RKO (cell line): ENCODE measurements around the gene TMPRSS6.

ENCODE experiments used
- DNase-seq: peaks from one replicate; pipeline ENCODE4 v3.0.0-alpha.2; 2016; ENCODE audit warnings: low spot score

TMPRSS6 gene

DNA sequence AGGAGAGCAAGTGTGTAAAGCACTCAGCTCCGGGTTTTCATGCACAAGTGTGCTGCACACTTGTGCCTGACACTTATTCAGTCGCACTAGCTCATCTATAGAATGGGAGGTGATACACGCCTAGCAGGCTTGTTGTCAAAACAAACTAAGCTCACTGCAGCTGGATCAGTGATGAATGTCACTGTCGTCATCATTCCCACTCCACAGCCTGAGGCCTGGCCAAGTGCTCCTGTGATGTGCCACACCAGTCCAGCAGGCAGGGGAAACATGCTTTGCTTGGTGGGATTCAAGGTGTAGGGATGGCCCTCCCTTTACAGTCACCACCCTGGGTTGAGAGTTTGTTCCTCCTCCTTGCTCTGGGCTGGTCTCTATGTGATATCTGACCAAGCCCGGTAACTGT lies 83.2 kb downstream of the TMPRSS6 start:
- no peak for DNase-seq

DNA sequence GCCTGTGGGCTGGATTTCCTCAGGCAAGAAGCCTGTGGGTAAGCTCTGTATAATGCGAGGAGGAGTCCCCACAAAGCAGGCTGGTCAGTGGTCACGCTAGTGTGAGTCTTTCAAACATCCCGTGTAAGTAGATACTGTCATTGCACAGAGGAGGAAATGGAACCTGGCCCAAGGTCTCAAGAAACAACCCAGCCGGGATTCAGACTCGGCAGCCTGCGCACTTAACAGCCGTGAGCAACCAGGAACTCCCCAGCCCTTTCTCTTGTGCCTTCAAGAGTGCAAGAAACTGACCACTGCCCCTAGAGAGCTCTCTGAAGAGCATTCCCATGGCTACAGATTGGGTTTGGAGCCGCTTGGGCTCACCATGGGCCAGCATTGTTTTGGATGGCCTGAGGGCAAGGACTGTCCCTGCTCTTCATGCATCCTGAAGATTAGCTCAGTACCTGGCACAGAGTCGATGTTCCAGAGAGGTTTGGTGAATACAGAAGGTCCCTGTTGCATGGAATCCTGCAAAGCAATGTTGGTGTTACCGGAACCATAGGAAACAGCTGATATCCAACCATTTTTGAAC lies 83.9 kb downstream of the TMPRSS6 start:
- DNase-seq, result no peak

DNA sequence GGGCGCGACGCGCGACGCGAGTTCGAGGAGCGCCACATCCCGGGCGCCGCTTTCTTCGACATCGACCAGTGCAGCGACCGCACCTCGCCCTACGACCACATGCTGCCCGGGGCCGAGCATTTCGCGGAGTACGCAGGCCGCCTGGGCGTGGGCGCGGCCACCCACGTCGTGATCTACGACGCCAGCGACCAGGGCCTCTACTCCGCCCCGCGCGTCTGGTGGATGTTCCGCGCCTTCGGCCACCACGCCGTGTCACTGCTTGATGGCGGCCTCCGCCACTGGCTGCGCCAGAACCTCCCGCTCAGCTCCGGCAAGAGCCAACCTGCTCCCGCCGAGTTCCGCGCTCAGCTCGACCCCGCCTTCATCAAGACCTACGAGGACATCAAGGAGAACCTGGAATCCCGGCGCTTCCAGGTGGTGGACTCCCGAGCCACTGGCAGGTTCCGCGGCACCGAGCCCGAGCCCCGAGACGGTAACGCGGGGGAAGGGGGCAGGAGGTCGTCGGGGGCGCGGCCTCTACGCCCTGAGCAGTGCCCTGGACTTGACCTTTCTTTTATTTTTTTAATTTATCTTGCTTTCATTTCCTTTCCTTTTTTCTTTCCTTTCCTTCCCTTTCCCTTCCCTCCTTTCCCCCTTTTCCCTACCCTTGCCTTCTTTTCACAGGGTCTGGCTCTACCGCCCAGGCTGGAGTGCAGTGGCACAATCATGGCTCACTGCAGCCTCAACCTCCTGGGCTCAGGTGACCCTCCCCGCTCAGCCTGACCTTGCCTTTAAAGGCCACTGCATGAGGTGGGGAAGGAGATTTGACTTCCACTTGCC lies 85.0 kb downstream of the TMPRSS6 start:
- DNase-seq, result no peak

- DNase-seq, result no peak
Measured at GRCh38 chr22:37023743-37024338, 85.7 kb downstream of the TMPRSS6 start.

GRCh38 chr22:37022483-37023337 lies 86.8 kb downstream of the TMPRSS6 start:
- no peak for DNase-seq

DNA sequence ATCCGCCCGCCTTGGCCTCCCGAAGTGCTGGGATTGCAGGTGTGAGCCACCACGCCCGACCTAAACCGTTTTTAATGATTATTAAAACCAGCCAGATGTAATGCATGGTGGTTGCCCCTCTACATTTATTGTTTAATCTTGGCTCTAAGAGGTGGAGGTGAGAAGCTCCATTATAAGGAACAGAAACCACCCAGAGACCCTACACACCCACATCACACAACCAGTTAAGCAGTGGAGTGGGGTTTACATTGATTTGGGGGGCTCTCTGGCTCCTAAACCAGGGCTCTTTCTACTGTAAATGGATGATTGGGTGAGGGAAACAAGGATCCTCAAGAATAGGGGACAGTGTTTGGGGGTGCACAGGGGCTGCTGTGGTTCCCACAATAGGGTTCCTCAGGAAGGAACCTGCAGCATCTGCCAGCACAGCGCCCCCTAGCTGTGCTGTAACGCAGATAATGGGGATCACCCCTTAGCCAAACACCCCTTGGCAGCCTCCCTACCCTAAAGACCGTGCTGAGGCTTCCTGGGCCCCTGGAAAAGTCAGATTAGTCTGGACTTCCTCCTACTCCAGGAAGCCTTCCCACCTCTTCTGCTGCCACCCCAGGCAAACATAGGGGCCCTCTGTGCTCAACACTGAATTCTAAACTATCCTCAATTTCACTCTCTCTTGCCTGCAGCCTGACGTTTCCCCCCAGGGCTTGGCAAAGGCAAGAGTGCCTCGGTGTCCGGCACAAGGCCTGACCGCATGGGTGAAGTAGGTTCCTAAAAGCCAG lies 87.6 kb downstream of the TMPRSS6 start:
- DNase-seq, result peak; percentile 72

GRCh38 chr22:37021041-37021440 lies 88.5 kb downstream of the TMPRSS6 start:
- DNase-seq, result no peak

DNA sequence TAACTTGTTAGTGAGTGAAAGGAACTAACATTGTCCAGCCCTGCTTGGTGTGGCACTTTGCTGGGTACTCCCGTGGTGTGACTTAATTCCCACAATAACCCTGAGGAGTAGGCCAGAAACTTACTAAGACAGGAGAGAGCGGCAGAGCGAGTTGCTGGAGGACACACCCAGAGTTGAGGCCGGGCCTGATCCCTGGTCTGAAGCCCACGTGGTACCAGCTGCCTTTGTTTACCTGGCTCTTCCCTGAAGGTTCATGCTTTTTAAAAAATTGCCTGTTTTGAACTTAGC lies 89.4 kb downstream of the TMPRSS6 start:
- peak; percentile 74 for DNase-seq

DNA sequence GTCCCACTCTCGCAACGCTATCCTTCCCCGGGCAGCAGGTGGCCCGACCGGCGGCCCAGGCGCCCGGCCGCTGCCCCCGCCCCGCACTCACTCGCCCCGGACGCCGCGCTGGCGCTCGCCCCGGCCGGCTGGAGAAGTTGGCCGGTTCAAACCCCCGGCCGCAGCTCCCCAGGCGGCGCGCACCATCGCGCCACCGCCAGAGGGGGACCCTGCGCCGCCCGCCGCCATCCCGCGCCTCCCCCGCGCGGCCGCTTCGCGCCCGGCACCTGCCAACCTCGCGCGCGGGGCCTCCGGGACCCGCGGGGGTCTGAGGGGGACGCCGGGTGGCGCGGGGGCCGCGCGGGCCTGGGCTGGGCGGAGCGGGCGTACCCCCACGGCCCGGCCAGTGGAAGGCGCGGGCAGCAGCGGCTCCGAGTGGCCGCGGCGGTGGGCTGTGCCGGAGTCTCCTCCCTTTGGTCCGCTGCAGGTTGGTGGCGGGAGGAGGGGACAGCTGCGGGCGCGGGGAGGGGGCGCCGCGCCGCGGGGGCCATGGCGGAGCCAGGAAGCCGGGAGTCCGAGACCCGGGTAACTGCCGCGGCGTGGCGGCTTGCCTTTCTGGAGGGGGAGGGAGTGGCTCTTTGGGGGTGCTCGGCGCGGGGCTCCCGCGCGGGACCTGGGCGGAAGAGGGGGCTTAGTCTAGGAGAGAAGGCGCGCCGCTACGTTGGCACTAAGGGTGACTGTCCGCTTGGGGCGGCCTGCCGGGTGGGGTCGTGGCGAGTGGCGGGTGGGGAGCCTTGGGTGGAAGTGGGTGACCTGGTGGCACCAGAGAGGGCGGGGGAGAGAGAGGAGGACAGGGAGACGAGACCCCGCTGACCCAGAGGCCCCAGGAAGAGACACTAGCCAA lies 90.0 kb downstream of the TMPRSS6 start, which contains the start of the genes MPST and TST:
Gene MPST, plus strand, starts transcription at position 434 of the 883 bp plus-strand sequence. Its CDS starts 95 bp downstream, at position 529.
Gene TST, minus strand, starts transcription at position 139 of the 883 bp plus-strand sequence. CDS start 715 bp downstream, outside the sequence.
- peak; percentile 70 for DNase-seq

DNA sequence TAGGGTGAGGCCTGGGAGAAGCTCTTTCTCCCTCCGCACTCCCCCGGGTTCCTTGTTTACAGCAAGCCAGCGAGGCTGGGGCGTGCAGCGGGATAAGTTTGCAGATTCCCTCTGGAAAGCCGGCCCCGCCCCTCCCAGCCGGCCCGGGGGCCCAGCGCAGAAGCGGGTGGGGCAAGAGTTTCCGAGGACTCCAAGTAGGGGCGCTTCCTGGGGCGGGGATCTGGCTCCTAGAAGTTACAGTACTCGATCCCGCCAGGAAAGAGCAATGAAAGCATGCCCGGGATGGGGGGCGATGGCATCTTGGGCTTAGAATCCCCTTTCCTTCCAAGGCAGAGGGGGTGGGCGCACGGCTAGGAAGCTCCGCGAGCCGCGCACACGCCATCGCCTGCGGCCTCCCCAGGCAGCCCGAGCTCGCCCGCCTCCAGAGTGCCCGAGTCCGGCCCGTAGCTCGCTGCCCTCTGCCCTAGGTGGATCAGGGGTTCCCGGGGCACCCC lies 90.7 kb downstream of the TMPRSS6 start:
- peak; percentile 51 for DNase-seq

DNA sequence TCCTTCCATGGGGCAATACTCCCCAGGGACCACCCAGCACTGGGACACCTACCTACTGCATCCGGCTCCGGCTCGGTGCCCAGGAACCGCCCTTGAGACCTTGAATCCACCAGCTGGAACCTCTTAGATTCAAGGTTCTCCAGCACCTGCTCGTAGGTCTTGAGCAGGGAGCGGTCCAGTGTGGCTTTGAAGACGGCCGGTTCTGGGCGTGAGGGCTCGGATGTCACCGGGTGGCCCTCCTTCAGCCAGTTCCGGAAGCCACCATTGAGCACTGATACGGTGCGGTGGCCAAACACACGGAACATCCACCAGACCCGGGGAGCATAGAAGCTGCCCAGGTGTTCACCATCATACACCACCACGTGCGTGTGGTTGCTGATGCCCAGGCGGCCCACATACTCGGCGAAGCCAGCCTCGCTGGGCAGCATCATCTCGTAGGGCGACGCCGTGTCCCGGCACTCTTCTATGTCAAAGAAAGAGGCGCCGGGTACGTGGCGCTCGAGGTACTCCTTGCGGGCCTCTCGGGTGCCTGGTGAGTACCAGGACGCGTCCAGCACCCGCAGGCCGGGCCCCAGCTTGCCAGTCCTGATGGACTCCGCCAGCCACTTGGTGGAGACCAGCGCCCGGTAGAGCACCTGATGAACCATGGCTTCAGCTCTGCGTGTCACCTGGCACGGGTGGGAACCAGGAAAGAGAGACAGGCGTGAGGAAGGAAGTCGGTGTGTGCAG lies 91.3 kb downstream of the TMPRSS6 start:
- DNase-seq, result no peak

DNA sequence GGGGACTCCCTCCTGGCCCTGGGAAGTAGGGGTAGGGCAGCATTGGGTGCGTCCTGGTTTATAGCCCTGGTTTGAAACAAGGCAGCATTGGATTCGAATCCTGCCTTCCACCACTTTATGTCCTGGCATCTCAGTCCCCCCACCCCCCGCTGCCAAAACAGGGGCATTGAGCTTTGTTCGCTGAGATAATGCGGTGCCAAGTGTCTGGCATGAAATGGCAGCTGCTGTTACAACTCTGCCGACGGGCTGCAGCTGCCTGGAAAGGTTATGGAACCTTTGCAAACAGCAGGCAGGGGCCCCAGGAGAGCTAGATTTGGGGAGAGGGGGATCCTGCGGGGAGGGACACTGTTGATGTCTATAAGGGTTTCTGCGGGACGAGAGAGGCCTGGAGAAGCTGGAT lies 92.2 kb downstream of the TMPRSS6 start:
- no peak for DNase-seq

- no peak for DNase-seq
Measured at GRCh38 chr22:37016134-37016910, 93.2 kb downstream of the TMPRSS6 start.

GRCh38 chr22:37015587-37015878 lies 94.0 kb downstream of the TMPRSS6 start:
- DNase-seq, result no peak
